Measurements from ENCODE around the gene CMSS1.

The CMSS1 gene

GRCh38 chr3:100053951-100054620 is 236.4 kb downstream of the CMSS1 start:
- no peak for DNase-seq (ENCODE audit: low read depth, low spot score)

- DNase-seq (ENCODE audit: low read depth, low spot score): no peak
Observed at GRCh38 chr3:100057716-100058575, 240.3 kb downstream of the CMSS1 start.

GRCh38 chr3:100059472-100059871 is 241.8 kb downstream of the CMSS1 start:
- DNase-seq (ENCODE audit: low read depth, low spot score): no peak

- DNase-seq (ENCODE audit: low read depth, low spot score): no peak
Observed at GRCh38 chr3:100060685-100061484, 243.2 kb downstream of the CMSS1 start.

GRCh38 chr3:100062665-100063064 is 245.0 kb downstream of the CMSS1 start:
- DNase-seq (ENCODE audit: low read depth, low spot score): no peak

- no peak for DNase-seq (ENCODE audit: low read depth, low spot score)
Observed at GRCh38 chr3:100063929-100064461, 246.3 kb downstream of the CMSS1 start.

- no peak for DNase-seq (ENCODE audit: low read depth, low spot score)
Observed at GRCh38 chr3:100067589-100067988, 249.9 kb downstream of the CMSS1 start.

GRCh38 chr3:100068826-100069225 is 251.2 kb downstream of the CMSS1 start:
- DNase-seq (ENCODE audit: low read depth, low spot score): peak; percentile 62

GRCh38 chr3:100069472-100069871 is 251.8 kb downstream of the CMSS1 start:
- DNase-seq (ENCODE audit: low read depth, low spot score): no peak

- no peak for DNase-seq (ENCODE audit: low read depth, low spot score)
Observed at GRCh38 chr3:100072326-100073048, 254.8 kb downstream of the CMSS1 start.

- DNase-seq (ENCODE audit: low read depth, low spot score): no peak
Observed at GRCh38 chr3:100073049-100073713, 255.5 kb downstream of the CMSS1 start.

- no peak for DNase-seq (ENCODE audit: low read depth, low spot score)
Observed at GRCh38 chr3:100073714-100074307, 256.1 kb downstream of the CMSS1 start.

- no peak for DNase-seq (ENCODE audit: low read depth, low spot score)
Observed at GRCh38 chr3:100075196-100075595, 257.5 kb downstream of the CMSS1 start.

- no peak for DNase-seq (ENCODE audit: low read depth, low spot score)
Observed at GRCh38 chr3:100075851-100076730, 258.4 kb downstream of the CMSS1 start.

- no peak for DNase-seq (ENCODE audit: low read depth, low spot score)
Observed at GRCh38 chr3:100076731-100077529, 259.3 kb downstream of the CMSS1 start.

GRCh38 chr3:100079328-100079727 is 261.7 kb downstream of the CMSS1 start:
- no peak for DNase-seq (ENCODE audit: low read depth, low spot score)

- DNase-seq (ENCODE audit: low read depth, low spot score): no peak
Observed at GRCh38 chr3:100080573-100080972, 262.9 kb downstream of the CMSS1 start.

GRCh38 chr3:100081311-100081710 is 263.6 kb downstream of the CMSS1 start:
- DNase-seq (ENCODE audit: low read depth, low spot score): no peak

All from activated CD4-positive, CD25-positive, alpha-beta regulatory T cell treated with anti-CD3 and anti-CD28 coated beads, Interleukin-2, amount 50 U/mL, for 16 hours (primary cell).